Measurements from ENCODE around the gene GNA14.

DNA sequence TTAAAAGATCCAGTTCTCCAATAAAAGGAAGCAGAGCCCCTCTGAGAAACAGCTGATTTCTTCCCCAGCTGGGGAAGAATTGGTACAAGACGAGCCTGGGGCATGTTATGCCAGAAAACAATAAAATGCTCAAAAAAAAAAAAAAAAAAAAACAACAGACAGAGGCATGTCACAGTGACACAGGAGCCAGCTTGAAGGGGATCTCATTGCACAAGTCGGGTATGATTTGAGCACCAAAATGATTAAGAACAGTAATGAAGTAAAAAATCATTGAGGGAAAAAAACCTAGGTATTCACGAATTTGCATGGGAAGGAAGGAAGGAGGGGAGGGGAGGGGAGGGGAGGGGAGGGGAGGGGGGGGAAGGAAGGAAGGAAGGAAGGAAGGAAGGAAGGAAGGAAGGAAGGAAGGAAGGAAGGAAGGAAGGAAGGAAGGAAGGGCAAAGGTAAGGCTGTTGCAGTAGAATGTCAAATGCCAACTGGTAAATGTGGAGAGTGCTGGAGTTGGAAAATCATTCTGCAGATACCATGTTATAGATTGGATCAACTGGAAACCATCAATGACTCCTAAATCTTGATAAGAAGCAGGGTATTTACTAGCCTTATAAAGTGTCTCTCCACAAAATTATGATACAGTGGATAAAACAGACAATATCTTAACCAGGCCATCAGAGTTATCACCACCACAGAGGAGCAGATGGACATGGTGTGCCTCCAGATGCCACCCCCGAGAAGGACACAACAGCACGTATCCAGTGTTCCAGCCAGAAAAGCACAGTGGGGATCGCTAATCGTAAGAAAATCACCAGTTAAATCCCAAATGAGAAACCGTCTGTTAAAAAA lies 7.2 kb downstream of the GNA14 start:
- TF ChIP-seq, protein P1, sequence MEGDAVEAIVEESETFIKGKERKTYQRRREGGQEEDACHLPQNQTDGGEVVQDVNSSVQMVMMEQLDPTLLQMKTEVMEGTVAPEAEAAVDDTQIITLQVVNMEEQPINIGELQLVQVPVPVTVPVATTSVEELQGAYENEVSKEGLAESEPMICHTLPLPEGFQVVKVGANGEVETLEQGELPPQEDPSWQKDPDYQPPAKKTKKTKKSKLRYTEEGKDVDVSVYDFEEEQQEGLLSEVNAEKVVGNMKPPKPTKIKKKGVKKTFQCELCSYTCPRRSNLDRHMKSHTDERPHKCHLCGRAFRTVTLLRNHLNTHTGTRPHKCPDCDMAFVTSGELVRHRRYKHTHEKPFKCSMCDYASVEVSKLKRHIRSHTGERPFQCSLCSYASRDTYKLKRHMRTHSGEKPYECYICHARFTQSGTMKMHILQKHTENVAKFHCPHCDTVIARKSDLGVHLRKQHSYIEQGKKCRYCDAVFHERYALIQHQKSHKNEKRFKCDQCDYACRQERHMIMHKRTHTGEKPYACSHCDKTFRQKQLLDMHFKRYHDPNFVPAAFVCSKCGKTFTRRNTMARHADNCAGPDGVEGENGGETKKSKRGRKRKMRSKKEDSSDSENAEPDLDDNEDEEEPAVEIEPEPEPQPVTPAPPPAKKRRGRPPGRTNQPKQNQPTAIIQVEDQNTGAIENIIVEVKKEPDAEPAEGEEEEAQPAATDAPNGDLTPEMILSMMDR (IDR thresholded peaks at IDR 0.05) = no peak
- no peak for TF ChIP-seq POLR2AphosphoS5 (IDR thresholded peaks at IDR 0.05)
